Activated CD8-positive, alpha-beta memory T cell treated with anti-CD3 and anti-CD28 coated beads for 24 hours (primary cell): ENCODE results near the gene CDH22.

Source experiments
- DNase-seq: peaks from one replicate; pipeline ENCODE4 v3.0.0-alpha.2; 2020

Gene CDH22

DNA sequence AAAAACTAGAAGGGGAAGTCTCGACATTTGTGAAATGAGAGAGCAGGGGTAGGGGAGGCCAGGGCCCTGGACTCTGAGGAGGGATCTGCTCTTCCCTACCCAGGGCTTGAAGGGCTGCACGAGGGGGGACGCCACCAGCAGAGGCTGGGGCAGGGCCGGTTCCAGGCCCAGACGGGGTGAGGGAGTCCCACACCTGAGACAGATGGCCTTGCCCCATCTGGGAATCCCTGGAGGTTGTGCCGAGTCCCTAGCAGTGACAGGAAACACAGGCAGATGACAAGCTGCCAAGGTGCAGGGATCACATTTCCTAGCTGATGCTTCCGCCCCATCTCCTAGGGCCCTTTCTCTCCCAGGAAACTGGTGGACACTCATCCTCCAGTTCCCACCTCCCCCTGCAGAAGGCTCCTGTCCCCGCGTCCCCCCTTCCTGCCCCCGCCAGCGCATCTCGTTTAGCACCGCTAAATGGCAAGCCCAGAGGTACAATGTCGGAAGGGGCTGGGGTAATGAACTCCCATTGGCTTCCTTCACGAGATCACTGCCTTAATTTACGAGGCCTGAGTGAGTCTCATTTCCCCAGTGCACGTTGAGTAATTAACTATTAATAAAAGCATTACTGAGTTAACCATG lies 35.2 kb upstream of the CDH22 start:
- DNase-seq = no peak

DNA sequence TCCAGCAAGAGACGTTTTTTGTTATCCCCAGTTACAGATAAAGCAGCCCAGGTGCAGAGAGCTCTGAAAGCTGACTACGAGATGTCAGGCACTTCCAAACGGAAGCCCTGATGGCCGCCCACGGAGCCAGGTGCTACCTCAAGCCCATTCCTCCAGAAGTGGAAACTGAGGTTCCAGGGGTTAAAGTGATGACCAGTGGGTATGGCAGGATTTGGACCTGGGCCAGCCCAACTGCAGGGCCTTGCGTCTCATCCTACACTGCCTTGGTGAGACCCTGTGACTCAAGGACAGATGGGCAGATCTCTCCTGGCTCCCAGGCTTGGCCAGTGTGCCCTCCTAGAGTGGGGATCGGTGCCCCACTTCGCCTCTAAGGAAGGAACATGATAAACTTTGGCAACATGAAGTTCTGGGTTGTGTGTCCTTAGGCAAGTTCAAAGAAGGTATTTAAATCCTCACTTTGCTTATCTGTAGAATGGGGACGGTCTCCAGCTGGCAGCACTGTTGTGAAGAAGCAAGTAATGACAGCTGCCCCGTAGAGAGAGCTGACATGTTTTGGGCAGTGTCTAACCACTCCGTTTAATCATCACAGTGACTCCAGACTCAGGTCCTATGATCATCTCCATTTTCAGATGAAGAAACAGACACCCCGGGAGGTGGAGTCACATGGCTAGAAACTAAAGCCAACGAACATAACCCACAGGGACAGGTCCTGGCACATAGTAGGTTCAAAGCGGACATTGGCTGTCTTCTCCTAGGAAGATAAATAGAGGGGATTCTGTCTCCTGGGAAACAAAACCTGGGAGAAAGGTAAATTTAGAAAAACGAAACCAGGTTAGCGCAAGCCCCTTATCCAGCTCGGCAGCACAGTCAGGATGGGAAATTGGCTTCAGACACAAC lies 34.4 kb upstream of the CDH22 start:
- no peak for DNase-seq

DNA sequence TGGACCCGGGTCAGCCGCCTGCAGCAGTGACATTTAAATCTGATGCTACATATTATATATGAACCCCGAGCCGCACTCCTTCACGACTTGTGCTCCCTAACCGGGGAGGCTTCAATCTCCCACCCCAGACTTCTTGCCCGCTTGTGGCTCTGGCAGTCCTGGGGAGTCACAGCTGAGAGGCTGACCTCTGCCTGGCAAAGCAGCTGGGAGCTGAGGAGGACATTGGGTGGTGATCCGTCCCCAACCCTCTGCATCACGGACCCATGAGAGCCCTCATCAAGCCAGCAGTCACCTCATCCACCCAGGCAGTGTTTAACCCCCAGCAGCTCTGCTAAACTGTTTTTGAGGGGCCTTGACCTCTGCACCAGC lies 33.7 kb upstream of the CDH22 start:
- no peak for DNase-seq

DNA sequence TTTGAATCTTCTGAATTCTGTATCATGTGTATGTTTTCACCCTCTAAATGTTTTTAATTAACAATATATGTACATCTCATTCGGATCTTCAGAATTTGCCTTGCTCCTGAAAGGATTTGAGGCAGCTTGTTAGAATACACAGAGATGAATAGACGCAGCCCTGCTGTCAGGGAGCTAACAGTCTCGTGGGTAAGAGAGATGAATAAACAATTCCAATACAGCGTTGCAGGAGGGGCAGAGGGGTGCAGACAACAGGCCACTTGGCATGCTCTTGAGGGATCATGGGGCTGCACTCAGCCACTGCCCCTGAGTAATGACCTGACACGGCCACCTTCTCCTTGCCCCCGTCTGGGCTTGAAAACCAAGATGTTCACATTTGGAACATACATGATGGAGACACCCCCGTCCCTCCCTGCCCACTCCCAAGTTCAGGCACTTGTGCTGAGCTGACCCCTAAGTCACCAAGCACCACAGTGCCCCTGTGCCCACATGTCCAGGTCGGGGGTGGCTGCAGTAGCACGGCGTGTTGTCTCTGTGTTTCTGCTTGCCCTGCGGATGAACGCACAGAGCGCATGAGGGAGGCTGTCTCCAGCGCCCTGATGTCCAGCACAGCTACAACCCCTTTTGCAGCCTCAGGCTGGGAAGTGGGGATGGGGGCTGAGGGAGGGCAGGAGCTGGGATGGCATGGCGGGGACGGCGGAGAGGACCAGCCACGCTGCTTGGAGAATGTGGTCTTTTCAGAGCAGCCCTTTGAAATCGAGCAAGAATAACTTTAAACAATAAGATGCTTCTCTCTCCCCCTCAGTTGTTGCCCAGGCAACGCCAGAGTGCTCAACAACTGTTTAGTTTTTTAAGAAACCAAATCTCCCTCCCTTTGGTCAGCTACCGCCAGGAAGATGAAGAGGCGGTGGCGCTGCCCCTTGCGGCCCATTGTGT lies 33.0 kb upstream of the CDH22 start:
- no peak for DNase-seq

DNA sequence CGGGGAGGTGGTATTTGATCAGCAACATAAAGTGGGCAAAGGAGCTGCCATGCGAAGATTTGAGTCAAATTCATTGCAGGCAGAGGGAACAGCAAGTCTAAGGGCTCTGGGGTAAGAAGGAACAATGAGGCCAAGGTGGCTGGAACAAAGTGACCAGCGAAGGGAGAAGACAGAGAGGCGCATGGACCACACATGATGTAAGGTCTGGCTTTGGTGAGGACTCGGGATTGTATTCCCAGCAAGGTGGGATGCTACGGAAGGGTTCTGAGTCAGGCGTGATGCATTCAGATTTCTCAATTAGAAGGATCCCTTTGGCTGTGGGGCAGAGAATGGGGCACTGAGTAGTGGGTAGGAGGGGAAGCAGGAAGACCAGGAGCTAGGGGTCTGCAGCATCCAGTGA lies 30.7 kb upstream of the CDH22 start:
- no peak for DNase-seq

DNA sequence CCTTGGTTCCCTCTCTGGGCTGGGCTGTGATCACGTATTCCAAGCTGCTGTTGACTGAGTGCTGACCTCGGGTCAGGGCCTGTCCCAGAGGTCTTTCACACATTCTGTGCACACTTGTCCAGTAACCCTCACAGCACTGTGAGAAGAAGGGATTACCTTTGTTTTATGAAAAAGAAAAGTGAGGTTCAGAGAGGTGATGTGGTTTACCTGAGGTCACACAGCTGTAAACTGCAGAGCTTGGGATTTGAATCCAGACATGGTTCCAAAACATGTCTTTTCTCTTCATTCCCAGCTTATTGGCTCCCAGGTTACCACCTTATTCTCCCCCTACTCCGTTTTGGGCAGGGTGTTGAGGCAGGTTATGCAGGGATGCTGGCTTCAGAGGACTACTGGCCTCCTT lies 28.4 kb upstream of the CDH22 start:
- DNase-seq = no peak

DNA sequence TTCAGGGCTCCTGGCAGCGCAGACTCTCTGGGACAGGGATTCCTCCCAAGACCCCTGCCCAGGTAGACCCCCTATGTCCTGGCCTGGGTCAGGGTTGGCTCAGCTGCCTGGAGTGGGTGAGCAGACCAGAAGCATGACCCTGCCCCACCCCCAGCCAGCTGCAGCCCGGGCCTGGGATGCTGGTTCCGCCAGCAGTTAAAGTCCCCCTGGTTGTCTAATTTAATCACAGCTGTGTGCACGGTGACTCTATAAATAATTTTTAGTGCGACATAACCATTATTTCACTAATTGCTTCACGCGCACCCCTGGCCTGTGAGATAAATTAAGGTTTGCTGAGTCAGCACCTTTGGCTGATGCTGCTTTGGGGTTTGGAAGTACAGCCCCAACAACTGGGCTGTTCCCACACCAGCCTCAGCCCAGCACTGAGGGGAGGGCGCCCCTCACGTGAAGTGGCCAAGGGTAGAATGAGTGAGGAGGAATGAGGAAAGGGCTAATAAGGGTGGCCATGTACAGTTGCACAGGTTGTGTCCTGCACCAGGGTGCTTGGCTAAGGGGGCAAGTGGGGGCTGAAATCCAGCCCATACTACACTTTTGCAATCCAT lies 26.1 kb upstream of the CDH22 start:
- no peak for DNase-seq

DNA sequence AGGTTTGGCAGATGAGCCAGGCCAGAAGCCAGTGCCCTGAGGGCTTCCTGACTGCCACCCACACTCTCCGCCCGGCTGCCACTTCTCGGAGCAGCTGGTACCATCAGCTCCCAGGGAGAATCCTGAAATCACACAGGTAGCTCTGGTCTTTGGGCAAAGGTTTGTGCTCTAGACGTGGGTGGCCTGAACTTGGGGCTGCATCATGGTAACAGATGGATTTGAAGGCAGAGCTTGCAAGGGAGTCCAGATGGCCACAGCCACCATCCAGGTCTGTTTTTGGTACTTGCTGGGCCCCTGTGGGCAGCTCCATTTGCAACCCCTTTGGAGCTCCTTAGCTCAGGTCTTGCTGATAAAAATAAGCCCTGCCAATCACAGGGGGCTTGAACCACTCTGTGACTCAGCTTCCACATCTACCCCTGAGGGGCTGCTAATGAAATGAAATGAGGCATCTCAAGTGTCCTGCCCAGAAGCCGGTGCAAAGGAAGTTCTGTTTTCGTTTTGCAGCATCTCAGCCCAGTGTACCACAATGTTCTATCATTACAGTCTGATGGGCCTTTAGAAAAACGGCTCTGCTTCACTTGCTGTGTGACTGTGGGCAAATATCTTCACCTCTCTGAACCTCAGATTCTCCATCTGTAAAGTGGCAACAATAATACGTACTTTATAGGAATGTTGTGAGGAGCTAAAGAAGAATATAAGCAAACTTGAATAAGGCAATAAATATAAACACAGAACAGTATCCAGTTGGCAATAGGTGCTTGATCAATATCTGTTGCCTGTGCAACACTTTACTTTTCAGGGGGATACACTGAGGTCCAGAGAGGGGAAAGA lies 25.1 kb upstream of the CDH22 start:
- no peak for DNase-seq

DNA sequence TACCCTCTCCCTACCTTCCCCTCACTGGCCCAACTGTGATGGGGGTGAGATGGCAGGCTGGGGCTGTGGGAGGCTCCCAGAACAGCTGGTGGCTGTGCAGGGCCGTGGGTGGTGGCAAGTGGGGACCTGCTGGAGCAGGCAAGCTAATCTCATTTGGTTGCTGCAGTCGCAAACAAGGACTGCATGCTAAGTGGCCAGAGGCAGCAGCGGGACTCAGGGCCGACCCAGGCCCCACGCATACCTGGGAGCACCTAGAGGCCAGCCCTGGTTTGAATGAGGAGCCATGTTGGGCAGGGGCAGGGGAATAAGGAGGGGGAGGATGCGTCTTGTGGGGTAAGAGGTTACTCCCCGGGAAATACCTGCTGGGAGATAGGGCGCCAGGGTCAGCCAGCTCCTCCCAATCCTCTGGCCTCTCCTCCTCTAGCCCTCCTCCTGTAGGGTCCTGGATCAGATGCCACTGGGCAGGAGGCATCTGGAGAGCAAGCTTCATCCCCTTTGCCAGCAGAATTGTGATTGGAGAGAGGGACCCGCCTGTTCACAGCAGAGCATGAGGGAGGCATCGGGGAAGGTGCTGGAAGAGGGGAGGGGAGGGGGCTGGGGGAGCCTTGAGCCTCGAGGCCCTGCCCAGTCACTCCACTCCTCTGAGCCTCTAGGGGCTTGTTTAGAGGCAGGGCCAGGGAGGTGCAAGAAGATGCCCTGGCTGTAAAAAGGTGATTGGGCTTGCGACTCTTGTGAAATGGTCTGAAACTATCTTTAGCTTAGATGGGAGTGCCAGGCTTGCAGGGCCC lies 24.3 kb upstream of the CDH22 start:
- DNase-seq = no peak

DNA sequence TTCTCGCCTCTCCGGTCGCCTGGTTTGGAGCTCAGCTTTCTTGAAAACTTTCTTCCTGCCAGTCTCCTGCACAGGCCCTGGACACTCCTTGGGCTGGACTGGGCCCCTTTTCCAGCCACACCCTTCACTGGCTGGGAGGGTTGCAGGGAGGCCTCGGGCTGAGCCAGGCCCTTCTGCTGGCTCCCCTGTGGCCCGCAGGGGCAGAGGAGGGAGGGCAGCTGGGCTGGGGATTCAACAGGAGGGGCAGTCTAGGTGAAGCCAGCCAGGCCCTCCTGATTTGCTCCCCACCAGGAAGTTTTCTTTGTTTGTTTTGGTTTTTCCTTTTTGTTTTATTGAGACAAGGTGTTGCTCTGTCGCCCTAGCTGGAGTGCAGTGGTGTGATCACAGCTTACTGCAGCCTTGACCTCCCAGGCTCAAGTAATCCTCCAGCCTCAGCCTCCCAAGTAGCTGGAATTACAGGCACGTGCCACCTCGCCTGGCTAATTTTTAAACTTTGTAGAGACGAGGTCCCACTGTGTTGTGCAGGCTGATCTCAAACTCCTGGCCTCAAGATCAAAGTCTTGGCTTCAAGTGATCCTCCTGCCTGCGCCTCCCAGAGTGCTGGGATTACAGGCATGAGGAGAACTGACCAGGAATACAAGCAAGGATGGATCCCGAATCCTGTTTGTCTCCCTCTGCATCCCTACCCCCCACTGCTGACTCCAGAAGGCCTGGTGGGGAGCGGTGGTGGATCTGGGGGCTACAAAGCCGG lies 23.5 kb upstream of the CDH22 start:
- DNase-seq = no peak

DNA sequence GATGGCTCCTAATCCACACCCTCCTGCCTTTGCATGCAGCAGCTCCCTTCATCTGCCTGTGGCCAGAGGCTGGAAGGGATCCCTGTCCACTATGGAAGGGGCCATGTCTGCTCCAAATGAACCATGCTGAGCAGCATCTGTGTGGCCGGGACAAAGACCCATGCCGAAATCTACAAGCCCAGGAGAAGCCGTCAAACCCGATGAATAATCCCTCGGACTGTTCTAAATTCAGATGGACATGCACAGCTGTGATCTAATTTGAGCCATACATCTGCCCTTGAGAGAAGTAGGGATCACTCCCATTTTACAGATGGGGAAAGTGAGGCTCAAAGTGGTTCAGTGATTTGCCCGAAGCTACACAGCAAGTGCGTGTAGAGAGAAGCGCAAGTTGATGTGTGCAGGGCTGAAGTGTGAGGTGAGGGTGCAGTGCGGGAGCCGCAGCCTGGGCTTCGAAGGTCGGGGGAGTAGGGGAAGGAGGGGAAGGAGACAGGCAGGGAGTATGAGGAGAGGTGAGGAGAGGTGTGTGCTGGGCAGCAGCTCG lies 22.6 kb upstream of the CDH22 start:
- no peak for DNase-seq

DNA sequence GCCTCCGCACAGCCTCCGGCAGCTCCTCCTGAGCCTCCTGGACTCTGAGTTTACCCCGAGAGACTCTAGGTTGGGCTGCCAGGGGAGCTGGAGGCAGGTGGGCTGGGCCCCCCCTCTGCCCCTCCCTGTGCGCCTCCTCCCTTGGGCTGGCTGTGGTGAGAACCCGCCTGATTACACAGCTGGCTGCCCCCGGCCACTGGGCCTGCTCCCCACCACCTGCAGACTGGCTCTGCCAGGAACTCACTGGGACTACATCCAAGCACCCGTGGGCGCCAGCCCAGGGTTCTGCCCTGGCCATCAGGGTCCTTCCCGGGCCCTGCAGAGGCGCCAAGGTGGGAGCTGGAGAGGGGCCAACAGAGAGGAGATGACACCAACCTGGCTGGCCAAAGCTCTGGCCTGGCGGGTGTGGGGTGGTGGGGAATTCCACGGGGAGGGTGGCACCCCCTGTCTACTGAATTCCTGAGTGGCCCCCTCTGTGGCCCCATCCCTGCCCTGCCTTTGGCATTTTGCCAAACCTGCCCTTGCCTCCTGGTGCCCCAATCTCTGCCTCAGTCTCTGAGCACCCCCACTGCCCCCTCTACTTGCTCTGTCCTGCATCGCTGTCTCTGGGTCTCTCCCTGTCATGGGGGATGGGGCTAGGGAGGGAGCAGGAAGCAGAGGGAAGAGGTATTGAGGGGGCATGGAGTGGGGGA lies 21.9 kb upstream of the CDH22 start:
- DNase-seq = no peak

DNA sequence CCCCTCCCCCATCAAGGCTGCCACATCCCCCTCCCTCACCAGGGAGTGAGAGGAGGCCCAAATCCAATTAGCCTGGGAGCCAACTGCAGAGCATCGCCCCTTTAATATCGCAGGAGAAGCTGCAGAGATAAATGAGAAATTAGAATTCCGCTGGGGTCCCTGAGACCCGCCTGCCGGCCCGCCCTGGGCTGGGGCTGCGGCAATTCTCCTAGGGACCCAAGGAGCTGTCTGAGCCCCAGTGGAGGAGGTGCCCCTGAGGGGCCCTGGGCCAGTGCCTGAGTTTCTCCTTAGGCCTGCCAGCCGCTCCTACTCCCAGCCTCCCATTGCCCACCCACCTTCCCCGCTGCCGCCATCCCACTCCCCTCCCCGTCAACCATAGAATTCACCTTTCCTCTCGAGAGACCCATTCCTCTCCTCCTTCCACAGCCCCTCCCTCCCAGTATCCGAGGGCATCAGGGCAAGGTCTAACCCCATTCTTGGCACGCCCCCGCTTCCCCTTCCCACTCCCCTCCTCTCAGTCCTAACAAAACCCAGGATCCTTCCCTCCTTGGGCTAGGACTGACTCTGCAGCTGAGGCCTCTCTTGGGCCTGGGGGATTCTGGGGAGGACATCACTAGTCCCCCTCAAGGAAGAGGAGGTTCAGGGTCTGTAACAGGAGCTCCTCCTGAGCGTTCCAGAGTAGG lies 20.0 kb upstream of the CDH22 start:
- no peak for DNase-seq

DNA sequence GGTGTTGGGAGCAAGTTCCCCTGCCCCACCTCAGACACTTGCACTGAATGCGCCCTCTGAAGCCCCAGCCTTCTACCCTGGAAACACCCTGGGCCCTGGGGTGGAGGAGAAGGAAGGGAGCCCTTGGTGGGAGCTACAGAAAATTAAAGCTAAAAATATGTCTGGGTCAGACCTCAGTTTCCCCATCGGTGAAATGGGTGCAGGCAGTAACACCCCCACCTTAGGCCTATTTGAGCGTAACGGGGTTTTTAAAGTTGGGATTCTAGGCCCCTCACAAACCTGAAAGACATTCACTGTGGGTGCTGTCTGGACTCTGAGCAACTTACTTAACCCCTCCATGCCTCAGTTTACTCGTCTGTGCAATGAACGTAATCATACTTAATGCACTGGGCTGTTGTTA lies 19.3 kb upstream of the CDH22 start:
- no peak for DNase-seq

DNA sequence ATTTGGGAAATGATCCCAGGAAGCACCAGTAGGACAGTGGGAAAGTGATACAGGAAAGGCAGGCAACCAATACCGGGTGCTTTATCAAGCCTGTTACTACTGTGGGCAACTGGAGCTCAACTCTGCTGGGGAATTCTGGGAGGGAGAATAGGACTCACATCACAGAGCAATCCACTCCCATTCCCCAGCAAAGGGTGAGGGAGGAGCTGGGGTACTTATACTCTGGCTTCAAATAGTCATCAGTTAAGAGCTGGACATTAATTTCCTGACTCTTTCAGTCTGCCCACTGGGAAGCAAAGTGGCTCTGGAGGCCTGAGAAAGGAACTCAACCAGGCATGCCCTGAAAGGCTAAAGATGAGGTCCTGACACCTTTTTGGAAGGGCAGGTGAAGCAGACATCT lies 17.5 kb upstream of the CDH22 start:
- no peak for DNase-seq

DNA sequence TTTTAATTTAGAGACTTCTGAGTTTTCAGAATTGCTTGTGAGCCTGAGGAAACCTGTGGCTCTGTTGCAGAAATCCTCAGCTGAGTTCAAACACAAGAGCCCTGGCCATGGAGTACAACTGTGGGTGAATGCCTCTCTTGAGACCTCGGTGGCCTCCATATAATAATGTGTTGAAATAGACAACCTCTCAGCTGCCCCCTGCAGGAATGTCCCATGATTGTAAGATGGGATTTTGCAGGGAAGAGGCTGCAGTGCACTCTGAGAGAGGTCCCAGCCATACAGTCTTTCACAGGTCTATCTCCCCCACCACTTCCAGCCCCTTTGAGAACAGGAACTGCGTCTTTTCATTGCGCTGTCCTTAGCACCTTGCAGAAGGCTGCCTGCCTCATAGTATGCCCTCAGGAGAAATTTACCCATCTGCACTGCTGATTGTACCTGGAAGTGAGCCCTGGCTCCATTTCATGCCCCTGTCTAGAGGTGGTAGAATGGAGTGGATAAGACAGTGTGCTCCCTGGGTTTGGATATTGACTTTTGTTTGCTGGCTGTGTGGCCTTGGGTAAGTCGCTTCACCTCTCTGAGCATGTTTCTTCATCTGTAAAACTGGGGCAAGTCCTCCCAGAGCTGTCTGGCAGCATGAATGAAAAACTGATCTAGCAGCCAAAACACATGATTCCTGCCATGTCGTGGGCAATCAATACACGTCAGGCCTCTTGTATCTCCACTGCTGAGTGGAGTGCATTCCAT lies 16.8 kb upstream of the CDH22 start:
- DNase-seq = no peak

DNA sequence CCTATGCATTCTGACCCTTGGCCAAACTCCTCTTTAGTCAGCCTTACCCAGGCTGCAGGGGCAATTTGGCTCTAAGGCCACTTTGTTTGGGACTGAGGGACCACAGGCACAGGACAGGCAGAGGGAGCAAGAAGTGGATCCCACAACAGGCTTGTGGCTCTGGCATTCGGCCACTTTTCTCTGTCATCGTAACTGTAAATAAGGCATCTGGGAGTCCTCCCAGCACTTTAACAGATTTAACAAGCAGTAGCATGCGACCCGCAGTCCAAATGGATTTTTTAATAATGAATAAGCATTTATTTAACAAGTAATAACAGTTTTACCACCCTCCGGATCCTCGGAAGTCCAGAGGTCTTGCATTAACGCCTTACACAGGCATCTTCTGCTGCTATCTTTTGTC lies 16.1 kb upstream of the CDH22 start:
- no peak for DNase-seq

DNA sequence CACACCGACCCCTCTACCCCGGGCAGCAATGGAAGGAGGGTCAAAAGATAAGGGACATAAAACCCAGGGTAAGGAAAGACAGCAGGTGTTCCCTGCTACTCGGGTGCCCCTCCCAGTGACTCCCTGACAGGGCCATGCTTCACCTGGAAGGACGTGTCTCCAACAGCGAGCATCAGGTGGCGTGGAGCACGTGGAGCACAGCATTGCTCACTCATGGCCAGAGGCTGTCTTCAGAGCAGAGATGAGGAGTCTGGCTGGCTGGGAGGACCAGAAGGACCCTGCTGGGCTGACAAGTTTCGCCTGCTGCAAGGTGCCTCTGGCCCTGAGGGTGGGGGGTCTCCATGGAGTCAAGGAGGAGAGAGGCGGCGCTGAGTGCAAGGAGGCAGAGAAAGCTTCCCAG lies 15.3 kb upstream of the CDH22 start:
- no peak for DNase-seq
